Measurements from ENCODE around the gene LMBR1L. TPM values are rescaled to one million over a fixed set of nuclear protein-coding genes. Genes with fewer than 3 reads are reported as not detected.

Gene LMBR1L
- total and polyA plus RNA-seq, 2 of the 13 experiments (the other 11 are each of a cell fraction or from before 2014, with no cell fraction given): 12.2 to 65.9 TPM

GRCh38 chr12:49130151-49131050, 19.8 kb upstream of the LMBR1L start (continued):
- TF ChIP-seq RERE (CRISPR knock-in tag; IDR thresholded peaks at IDR 0.05; ENCODE audit: low read depth): peak; percentile 49; the same call in 1 of the 2 replicates
- 0 out of 2 replicates have a peak, but pooled peaks have one; percentile 35 for TF ChIP-seq BRCA1 (CRISPR knock-in tag; IDR thresholded peaks at IDR 0.05)
- TF ChIP-seq ASH2L (IDR thresholded peaks at IDR 0.05; ENCODE audit: insufficient read length, low read depth, low read length): no peak
- no peak for TF ChIP-seq ZNF652 (CRISPR knock-in tag; IDR thresholded peaks at IDR 0.05; ENCODE audit: borderline replicate concordance, low read depth)
- no peak for TF ChIP-seq ZSCAN29 (CRISPR knock-in tag; conservative IDR thresholded peaks at IDR 0.05)
- 0 out of 2 replicates have a peak, but pooled peaks have one; percentile 3 for TF ChIP-seq ZBTB4 (CRISPR knock-in tag; IDR thresholded peaks at IDR 0.05; ENCODE audit: borderline replicate concordance)
- TF ChIP-seq HDAC2 (CRISPR knock-in tag; IDR thresholded peaks at IDR 0.05): peak; percentile 55
- no peak; the same call in 1 of the 2 replicates for TF ChIP-seq SIX4 (CRISPR knock-in tag; IDR thresholded peaks at IDR 0.05)
- TF ChIP-seq ZNF326 (CRISPR knock-in tag; IDR thresholded peaks at IDR 0.05; ENCODE audit: borderline replicate concordance): peak; percentile 52
- TF ChIP-seq SP140L (CRISPR knock-in tag; IDR thresholded peaks at IDR 0.05; ENCODE audit: borderline replicate concordance): no peak
- peak; percentile 86 for TF ChIP-seq IKZF4 (CRISPR knock-in tag; IDR thresholded peaks at IDR 0.05; ENCODE audit: borderline replicate concordance, low read depth, not compliant biosample characterization)
- no peak for TF ChIP-seq ZNF674 (CRISPR knock-in tag; IDR thresholded peaks at IDR 0.05; ENCODE audit: low read depth)
- TF ChIP-seq KLF11 (CRISPR knock-in tag; IDR thresholded peaks at IDR 0.05): 0 out of 2 replicates have a peak, but pooled peaks have one; percentile 20
- no peak for TF ChIP-seq RARG (CRISPR knock-in tag; IDR thresholded peaks at IDR 0.05; ENCODE audit: low read depth)
- TF ChIP-seq BORCS8-MEF2B (CRISPR knock-in tag; IDR thresholded peaks at IDR 0.05): no peak; the same call in none of the 2 replicates
- TF ChIP-seq SCMH1 (CRISPR knock-in tag; IDR thresholded peaks at IDR 0.05; ENCODE audit: borderline replicate concordance): no peak
- TF ChIP-seq ZNF629 (CRISPR knock-in tag; conservative IDR thresholded peaks at IDR 0.05): 0 out of 2 replicates have a peak, but pooled peaks have one; percentile 7
- no peak; the same call in 1 of the 2 replicates for TF ChIP-seq ZBTB25 (CRISPR knock-in tag; IDR thresholded peaks at IDR 0.05)
